ENCODE data around the gene SOX18.
"Not testable (repeated sequence)": the region's sequence is repeated elsewhere in the genome, so short reads cannot be mapped to it uniquely, and the experiment has no call there.

The SOX18 gene

GRCh38 chr20:64015635-64016034 is 33.8 kb downstream of the SOX18 start:
- no peak for DNase-seq

DNA sequence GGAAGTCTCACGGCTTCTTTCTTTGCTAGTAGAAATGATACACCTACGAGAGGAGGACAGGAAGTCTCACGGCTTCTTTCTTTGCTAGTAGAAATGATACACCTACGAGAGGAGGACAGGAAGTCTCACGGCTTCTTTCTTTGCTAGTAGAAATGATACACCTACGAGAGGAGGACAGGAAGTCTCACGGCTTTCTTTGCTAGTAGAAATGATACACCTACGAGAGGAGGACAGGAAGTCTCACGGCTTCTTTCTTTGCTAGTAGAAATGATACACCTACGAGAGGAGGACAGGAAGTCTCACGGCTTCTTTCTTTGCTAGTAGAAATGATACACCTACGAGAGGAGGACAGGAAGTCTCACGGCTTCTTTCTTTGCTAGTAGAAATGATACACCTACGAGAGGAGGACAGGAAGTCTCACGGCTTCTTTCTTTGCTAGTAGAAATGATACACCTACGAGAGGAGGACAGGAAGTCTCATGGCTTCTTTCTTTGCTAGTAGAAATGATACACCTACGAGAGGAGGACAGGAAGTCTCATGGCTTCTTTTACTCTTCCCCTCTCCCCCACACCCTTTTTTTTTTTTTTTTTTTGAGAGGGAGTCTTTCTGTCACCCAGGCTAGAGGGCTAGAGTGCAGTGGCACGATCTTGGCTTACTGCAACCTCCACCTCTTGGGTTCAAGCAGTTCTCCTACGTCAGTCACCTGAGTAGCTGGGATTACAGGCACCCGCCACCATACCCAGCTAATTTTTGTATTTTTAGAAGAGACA is 36.9 kb downstream of the SOX18 start:
- DNase-seq, result not testable (repeated sequence)

DNA sequence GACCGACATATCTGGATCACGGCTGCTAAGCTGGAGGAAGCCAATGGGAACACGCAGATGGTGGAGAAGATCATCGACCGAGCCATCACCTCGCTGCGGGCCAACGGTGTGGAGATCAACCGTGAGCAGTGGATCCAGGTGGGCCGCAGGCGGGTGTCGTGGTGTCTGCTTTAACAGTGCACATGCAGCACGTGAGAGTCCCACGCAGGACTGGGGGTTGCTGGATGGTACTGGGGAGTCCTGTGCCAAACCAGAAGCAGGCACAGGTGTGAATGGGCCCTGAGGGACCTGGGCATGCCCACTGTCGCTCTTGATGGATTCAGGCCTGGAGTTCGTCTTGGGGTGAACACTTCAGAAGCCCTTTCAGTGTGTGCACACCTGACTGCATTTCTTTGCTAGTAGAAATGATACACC is 38.1 kb downstream of the SOX18 start:
- DNase-seq, result no peak

DNA sequence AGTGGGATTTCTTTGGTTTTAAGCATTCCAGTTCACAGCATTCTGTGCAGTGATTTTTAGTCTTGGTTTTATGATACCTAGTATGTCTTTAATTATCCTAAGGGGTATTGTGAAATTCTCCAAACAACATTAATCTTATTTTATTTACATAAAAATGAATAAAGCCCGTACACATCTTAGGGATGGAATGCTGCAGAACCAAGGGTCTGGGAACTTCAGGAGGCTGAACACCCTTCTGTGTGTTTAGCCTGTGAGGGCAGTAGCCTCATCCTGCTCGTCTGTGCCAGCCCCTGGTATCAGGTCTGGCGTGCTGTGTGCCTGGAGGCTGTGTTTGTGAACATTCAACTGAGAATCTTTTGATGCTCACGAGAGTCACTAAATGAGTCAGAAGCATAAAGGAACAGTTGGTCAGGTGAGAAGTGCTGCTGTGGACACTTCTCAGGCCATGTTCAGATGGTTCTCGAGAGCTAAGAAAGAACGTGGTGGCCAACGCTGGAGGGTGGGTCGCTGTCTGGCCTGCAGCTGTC is 38.7 kb downstream of the SOX18 start:
- no peak for DNase-seq

- no peak for DNase-seq
These were observed 39.5 kb downstream of the SOX18 start for GRCh38 chr20:64009811-64010387.

GRCh38 chr20:64006902-64007301 is 42.5 kb downstream of the SOX18 start:
- no peak for DNase-seq

DNA sequence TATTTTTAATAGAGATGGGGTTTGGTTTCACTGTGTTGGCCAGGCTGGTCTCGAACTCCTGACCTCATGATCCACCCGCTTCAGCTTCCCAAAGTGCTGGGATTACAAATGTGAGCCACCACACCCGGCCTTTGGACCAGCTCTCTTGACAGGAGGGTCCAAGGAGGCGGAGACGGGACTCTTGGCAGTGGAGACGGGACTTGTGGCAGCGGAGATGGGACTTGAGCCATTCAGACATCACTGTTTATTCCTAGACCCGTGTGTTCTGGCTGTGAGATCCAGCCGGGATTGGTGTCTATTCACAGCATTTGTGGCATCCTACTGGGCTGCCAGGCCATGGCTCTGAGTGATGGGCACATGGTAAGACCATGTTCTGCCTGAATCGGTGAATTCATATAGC is 42.9 kb downstream of the SOX18 start:
- DNase-seq, result no peak

GRCh38 chr20:64005394-64005793 is 44.0 kb downstream of the SOX18 start:
- DNase-seq, result no peak

GRCh38 chr20:64003960-64004725 is 45.3 kb downstream of the SOX18 start:
- no peak for DNase-seq

- no peak for DNase-seq
These were observed 47.8 kb downstream of the SOX18 start for GRCh38 chr20:64001607-64002011.

DNA sequence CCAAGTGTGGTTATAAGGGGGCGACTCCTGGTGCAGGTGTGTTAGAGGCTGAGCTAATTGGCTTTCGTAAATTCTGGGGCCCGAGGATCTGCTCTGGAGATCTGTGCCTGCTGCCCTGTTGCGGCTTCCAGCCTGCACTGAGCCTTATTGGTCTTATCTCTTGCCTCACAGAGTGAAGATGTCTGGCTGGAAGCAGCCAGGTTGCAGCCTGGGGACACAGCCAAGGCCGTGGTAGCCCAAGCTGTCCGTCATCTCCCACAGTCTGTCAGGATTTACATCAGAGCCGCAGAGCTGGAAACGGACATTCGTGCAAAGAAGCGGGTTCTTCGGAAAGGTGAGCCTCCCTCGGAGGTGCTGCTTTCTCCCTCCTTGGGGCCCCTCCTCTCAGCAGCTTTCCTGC is 48.5 kb downstream of the SOX18 start:
- no peak for DNase-seq
